ENCODE data around the gene ATXN2.
"Not testable (repeated sequence)": the region's sequence is repeated elsewhere in the genome, so short reads cannot be mapped to it uniquely, and the experiment has no call there.

Gene ATXN2, protein sequence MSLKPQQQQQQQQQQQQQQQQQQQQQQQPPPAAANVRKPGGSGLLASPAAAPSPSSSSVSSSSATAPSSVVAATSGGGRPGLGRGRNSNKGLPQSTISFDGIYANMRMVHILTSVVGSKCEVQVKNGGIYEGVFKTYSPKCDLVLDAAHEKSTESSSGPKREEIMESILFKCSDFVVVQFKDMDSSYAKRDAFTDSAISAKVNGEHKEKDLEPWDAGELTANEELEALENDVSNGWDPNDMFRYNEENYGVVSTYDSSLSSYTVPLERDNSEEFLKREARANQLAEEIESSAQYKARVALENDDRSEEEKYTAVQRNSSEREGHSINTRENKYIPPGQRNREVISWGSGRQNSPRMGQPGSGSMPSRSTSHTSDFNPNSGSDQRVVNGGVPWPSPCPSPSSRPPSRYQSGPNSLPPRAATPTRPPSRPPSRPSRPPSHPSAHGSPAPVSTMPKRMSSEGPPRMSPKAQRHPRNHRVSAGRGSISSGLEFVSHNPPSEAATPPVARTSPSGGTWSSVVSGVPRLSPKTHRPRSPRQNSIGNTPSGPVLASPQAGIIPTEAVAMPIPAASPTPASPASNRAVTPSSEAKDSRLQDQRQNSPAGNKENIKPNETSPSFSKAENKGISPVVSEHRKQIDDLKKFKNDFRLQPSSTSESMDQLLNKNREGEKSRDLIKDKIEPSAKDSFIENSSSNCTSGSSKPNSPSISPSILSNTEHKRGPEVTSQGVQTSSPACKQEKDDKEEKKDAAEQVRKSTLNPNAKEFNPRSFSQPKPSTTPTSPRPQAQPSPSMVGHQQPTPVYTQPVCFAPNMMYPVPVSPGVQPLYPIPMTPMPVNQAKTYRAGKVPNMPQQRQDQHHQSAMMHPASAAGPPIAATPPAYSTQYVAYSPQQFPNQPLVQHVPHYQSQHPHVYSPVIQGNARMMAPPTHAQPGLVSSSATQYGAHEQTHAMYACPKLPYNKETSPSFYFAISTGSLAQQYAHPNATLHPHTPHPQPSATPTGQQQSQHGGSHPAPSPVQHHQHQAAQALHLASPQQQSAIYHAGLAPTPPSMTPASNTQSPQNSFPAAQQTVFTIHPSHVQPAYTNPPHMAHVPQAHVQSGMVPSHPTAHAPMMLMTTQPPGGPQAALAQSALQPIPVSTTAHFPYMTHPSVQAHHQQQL

DNA sequence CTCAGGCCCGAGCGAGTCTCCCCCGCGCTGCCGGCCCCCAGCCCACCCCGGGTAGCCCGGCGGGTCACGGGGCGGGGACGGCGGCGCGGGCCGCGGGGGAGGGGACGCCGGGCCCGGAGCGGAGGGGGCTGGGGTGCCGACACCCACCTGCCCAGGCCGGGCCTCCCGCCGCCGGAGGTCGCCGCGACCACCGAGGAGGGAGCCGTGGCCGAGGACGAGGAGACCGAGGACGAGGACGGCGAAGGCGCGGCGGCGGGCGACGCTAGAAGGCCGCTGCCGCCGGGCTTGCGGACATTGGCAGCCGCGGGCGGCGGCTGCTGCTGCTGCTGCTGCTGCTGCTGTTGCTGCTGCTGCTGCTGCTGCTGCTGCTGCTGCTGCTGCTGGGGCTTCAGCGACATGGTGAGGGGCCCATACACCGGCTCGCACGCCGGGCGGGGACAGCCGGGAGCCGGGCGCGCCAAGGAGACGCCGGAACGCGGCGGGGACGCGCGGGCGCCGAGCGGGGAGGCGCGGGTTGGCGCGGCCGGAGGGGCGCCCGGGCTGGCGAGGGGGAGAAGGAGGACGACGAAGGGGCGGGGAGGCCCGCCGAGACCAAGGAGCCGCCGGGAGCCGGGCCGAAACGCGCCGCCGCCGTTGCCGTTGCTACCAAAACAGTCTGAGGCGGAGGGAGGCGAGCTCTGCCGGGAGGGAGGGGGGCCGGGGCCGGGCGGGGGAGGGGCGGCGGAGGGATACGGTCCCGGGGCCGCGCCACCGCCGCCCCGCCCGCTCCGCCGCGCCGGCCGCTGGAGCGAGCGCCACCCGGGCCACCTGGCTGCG, at the start of gene ATXN2:
ATXN2 (minus strand) TSS at position 679 of the 816 bp plus-strand sequence; CDS start at position 398, 281 bp downstream.
- DNase-seq, result peak; percentile 63

DNA sequence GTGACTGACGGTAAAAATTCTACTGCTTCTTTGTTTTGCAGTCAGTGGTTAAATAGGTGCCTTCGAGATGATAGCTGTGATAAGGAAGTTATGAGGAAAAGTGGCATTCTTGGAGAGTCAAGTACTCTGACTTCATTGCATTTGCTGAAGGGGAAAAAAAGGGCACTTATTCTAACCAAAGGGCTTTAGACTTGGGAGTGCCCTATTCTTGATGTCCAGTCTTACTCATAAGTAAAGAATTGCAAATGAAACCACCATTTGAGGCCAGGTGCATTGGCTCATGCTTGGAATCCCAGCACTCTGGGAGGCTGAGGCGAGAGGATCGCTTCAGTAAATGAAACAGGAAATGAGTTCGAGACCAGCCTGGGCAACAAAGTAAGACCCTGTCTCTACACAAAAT, 46.3 kb upstream of the ATXN2 start:
- DNase-seq, result no peak

DNA sequence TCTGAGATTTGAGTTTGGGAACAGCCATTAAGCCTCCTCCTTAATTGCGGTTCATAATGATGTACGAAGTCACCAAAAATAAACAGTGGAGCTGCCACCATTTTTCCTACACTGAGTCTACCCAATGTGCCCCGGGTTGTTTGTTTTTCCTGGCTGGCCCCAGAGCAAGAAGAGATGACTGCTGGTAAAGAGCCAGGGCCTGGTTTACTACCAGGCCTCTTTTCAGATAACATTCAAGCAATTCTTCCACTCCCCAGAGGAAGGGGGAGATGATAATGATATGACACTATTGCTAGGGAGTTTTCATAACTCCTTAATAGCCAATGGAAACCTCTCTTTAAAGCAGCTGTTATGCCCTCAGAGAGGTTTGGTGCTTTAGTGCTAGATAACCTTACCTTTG, 44.3 kb upstream of the ATXN2 start:
- no peak for DNase-seq

- no peak for DNase-seq
These were observed 43.7 kb upstream of the ATXN2 start for GRCh38 chr12:111642681-111643426.

DNA sequence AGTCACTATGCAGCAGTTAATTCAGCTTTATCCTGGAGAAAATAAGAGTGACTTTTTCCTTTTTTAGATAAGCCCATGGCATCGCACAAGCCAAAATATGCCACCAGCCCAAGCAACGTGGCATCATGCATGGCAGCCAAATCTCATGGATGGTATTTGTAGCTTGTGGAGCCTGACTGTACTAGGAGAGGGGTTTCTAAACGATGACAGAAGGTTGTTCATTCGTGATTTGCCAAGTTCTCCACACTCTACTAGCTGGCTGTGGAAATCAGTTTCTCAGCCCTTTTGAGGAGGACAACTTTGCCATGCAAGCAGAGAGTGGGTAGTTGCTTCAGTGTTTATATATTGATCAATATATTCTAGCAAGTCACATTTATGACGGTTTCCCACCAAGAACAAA, 41.4 kb upstream of the ATXN2 start:
- DNase-seq, result no peak

DNA sequence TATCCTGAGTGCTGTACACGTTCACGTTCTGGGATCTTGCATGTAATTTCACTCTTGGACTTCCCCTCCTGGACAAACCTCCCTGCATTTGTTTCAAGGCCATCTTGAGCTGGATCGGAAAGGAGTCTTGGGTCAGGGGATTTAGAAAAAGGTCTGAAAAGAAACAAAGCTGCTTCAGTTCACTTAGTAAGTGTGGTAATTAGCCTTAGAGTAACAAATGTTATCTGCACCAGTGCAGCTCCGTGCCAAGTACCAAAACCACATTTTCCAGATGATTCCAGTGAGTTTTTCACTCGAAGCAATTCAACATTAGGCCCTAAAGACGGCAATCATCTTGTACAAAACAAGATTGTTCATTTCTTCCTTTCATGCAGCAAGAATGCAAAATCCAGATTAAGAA, 39.4 kb upstream of the ATXN2 start:
- no peak for DNase-seq

GRCh38 chr12:111636209-111636945, 37.3 kb upstream of the ATXN2 start:
- DNase-seq, result no peak

- no peak for DNase-seq
These were observed 36.4 kb upstream of the ATXN2 start for GRCh38 chr12:111635524-111635923.

GRCh38 chr12:111628505-111629260, 29.6 kb upstream of the ATXN2 start:
- no peak for DNase-seq

DNA sequence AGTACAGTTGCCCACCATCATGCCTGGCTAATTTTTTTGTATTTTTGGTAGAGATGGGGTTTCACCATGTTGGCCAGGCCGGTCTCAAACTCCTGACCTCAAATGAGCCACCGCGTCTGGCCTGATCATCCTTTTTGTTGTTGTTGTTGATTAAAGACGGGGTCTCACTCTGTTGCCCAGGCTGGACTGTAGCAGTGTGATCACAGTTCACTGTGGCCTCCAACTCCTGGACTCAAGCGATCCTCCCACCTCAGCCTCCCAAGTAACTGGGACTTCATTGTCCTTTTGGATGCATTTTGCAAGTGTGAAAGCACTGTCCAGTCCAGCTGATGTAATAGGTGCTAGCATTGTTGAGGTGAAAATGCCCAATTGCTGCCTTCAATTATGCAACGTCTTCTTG, 27.1 kb upstream of the ATXN2 start:
- no peak for DNase-seq

DNA sequence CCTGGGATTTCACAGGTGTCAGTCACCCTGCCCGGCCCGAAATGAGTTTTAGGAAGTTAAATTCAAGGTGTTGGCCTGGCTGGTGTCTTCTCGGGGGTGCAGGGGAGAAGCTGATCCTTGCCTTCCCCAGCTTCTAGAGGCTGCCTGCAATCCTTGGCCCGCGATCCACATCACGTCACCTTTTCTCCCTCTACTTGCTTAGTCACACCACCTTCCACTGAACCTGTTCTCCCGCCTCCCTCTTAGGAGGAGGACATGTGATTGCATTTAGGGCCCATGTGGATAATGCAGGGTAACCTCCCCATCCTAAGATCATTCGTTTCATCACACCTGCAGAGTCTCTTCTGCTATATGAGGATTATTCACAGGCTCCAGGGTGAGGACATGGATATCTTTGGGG, 25.4 kb upstream of the ATXN2 start:
- DNase-seq, result no peak

- DNase-seq, result not testable (repeated sequence)
These were observed 18.7 kb upstream of the ATXN2 start for GRCh38 chr12:111617841-111618240.

- no peak for DNase-seq
These were observed 17.1 kb upstream of the ATXN2 start for GRCh38 chr12:111616177-111616623.

DNA sequence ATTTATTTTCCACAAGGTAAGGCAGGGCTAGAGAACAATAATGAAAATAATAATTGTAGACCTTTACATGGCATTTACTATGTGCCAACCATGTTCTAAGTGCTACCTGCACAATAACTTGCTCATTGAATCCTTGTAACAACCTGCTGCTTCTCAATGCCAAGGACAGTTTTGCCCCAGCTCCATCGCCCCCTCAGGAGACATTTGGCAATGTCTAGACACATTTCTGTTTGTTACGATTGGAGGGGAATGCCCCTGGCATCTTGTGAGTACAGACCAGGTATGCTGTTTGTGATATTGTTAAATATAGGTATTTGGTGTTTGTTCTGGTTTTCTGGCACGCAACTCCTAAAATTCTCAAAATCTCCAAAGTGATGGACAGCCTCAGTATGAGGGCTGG, 8.1 kb upstream of the ATXN2 start:
- no peak for DNase-seq

DNA sequence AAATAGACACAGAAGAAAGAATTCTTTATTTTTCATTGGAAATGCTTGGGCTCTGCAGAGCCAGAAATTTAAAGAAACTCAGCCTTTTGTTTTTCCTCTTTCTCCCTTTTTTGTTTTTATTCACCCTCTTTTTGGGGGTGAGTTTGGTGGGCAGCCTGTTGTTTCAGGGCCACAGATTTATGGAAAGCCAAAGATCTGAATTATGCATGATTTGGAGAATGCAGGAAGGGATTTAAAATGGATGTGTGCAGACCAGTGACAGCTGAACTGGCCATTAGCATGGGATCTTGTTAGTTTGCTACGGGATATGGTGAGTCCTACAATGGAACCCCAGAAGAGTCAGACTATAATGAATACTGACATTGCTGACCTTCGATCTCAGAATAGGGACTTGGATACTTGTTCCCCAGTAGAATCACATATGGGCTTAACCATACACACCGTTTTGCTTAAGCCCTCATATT, 7.7 kb upstream of the ATXN2 start:
- DNase-seq, result no peak

- no peak for DNase-seq
These were observed 7.0 kb upstream of the ATXN2 start for GRCh38 chr12:111605911-111606766.

GRCh38 chr12:111602857-111603256, 3.7 kb upstream of the ATXN2 start:
- not testable (repeated sequence) for DNase-seq

- no peak for DNase-seq
These were observed 3.2 kb upstream of the ATXN2 start for GRCh38 chr12:111602348-111602747.

DNA sequence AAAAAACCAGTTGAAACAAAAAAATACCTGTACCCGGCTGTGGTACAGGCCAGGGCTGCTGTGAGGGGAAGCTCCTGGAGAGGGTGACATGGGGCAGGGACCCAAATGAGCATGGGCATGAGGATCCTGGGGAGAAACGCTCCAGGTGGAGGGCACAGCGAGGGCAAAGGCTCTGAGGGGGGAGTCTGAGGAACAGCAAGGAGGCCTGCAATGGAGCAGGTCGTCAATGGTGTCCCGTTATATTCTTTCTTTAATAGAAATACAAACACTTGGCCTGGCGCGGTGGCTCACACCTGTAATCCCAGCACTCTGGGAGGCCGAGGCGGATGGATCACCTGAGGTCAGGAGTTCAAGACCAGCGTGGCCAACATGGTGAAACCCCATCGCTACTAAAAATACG, 1.9 kb upstream of the ATXN2 start:
- DNase-seq, result not testable (repeated sequence)

All from CD4-positive, alpha-beta T cell treated with Interleukin-4 for 4 hours (primary cell).